Measurements from ENCODE around the gene PTGES3. TPM values are rescaled to one million over a fixed set of nuclear protein-coding genes. Genes with fewer than 3 reads are reported as not detected.
A peak's percentile ranks its signal among the peaks of the same experiment; 100 is the strongest.

PTGES3 gene
- total RNA-seq, 1 donor from 2014 or later = 180 TPM

DNA sequence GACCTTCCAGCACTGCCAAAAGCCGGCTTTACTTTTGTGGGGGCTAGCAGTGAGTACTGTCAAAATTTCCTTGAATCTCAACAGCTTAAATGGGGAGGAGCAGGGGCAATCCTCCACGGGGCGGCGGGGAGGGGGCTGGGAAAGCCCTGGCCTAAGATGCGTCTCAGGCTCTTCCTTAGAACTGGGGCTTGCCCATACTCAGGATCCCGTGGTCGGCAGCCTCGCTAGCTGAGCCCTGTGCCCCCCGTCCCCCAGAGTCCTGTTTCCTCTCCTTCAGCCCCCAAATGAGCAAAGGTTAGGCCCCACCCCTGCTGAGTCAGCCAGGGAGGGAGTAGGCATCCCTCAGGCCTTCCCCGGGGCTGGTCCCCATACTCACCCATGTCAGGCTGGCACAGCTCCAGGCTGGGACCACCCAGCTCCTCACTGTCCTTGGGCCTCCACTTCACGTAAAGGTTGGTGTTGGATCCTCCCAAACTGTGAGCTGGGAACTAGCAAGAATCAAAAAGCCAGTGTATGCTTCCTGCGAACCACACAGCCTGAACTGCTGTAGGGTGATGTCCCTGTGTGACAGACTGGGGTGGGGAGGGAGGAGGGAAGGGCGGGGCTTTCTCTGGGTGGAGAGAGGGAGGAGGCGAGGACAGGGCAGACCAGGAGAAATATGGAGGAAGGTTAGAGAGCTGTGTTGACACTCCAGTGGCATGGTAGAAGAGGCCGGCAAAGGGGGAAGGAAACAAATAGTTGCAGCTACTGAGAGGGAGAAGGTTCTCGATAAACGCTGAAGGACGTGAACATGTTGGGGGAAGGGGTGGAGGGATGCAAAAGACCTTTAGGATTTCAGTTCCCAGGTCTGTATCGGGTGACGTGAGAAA, 52.0 kb downstream of the PTGES3 start:
- no peaks in the 10 kb centered on the region for H3K36me3 Mint-ChIP-seq (ENCODE audit: unreplicated experiment)
- peak overlapping the region; percentile 94 for H3K4me3 Mint-ChIP-seq (ENCODE audit: unreplicated experiment)
- DNase-seq = peak; percentile 82
- peak overlapping the region; percentile 97 for H3K27ac Mint-ChIP-seq (ENCODE audit: unreplicated experiment)
- peaks cover 34% of the 10 kb centered on the region for H3K4me1 Mint-ChIP-seq (ENCODE audit: low read depth, unreplicated experiment)
- peaks cover 25% of the 10 kb centered on the region for H3K27me3 Mint-ChIP-seq (ENCODE audit: unreplicated experiment)
- TF ChIP-seq, protein P1, sequence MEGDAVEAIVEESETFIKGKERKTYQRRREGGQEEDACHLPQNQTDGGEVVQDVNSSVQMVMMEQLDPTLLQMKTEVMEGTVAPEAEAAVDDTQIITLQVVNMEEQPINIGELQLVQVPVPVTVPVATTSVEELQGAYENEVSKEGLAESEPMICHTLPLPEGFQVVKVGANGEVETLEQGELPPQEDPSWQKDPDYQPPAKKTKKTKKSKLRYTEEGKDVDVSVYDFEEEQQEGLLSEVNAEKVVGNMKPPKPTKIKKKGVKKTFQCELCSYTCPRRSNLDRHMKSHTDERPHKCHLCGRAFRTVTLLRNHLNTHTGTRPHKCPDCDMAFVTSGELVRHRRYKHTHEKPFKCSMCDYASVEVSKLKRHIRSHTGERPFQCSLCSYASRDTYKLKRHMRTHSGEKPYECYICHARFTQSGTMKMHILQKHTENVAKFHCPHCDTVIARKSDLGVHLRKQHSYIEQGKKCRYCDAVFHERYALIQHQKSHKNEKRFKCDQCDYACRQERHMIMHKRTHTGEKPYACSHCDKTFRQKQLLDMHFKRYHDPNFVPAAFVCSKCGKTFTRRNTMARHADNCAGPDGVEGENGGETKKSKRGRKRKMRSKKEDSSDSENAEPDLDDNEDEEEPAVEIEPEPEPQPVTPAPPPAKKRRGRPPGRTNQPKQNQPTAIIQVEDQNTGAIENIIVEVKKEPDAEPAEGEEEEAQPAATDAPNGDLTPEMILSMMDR (IDR thresholded peaks at IDR 0.05; ENCODE audit: partially characterized antibody, unreplicated experiment) = no peak
- peaks cover 10% of the 10 kb centered on the region for H3K9me3 Mint-ChIP-seq (ENCODE audit: unreplicated experiment)

GRCh38 chr12:56634837-56635791, 53.0 kb downstream of the PTGES3 start:
- Mint-ChIP-seq H3K9me3 (ENCODE audit: unreplicated experiment) (peaks cover 10% of the 10 kb centered on the region), H3K4me3 (ENCODE audit: unreplicated experiment) (peak overlapping the region; percentile 98), H3K4me1 (ENCODE audit: low read depth, unreplicated experiment) (peaks cover 36% of the 10 kb centered on the region), H3K27me3 (ENCODE audit: unreplicated experiment) (peaks cover 32% of the 10 kb centered on the region), H3K36me3 (ENCODE audit: unreplicated experiment) (no peaks in the 10 kb centered on the region), H3K27ac (ENCODE audit: unreplicated experiment) (peak overlapping the region; percentile 97)
- DNase-seq = peak; percentile 71
- TF ChIP-seq, protein P1 (IDR thresholded peaks at IDR 0.05; ENCODE audit: partially characterized antibody, unreplicated experiment) = no peak

GRCh38 chr12:56634242-56634836, 53.7 kb downstream of the PTGES3 start:
- H3K27ac Mint-ChIP-seq (ENCODE audit: unreplicated experiment) = peak overlapping the region; percentile 95
- H3K4me3 Mint-ChIP-seq (ENCODE audit: unreplicated experiment) = peak overlapping the region; percentile 98
- H3K36me3 Mint-ChIP-seq (ENCODE audit: unreplicated experiment) = no peaks in the 10 kb centered on the region
- peak; percentile 36 for DNase-seq
- peaks cover 30% of the 10 kb centered on the region for H3K27me3 Mint-ChIP-seq (ENCODE audit: unreplicated experiment)
- peaks cover 36% of the 10 kb centered on the region for H3K4me1 Mint-ChIP-seq (ENCODE audit: low read depth, unreplicated experiment)
- TF ChIP-seq, protein P1 (IDR thresholded peaks at IDR 0.05; ENCODE audit: partially characterized antibody, unreplicated experiment) = no peak
- peaks cover 11% of the 10 kb centered on the region for H3K9me3 Mint-ChIP-seq (ENCODE audit: unreplicated experiment)

DNA sequence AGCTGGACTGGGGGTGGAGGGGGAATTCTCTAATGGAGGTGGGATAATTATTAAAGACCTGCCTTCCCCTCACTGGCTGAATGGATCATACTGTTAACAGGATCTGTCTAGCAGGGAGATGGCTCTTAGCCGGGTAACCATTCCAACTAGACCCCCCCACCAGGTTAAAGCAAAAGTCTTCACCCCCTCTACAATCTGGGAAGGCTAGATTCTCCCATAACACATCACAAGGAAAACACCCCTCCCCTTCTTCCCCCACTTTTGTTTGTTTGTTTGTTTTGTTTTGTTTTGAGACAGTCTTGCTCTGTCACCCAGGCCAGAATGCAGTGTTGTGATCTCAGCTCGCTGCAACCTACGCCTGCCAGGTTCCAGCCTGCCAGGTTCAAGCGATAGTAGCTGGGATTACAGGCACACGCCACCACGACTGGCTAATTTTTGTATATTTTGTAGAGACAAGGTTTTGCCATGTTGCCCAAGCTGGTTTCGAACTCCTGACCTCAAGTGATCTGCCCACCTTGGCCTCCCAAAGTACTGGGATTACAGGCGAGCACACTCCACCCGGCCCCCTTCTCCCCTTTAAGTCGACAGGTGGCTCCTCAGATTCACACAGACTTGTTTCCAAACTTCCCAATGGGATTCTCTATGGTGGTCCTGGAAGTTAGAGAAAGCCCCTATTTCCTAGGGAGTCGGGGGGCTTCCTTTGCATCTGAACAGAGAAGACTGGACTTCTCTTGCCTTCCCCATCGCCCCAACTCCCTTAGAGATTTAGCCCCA, 54.4 kb downstream of the PTGES3 start:
- Mint-ChIP-seq H3K27me3 (ENCODE audit: unreplicated experiment) (peaks cover 27% of the 10 kb centered on the region), H3K36me3 (ENCODE audit: unreplicated experiment) (no peaks in the 10 kb centered on the region), H3K9me3 (ENCODE audit: unreplicated experiment) (peaks cover 14% of the 10 kb centered on the region), H3K4me3 (ENCODE audit: unreplicated experiment) (peak overlapping the region; percentile 98), H3K27ac (ENCODE audit: unreplicated experiment) (peak overlapping the region; percentile 95), H3K4me1 (ENCODE audit: low read depth, unreplicated experiment) (peaks cover 36% of the 10 kb centered on the region)
- peak; percentile 23 for DNase-seq
- TF ChIP-seq, protein P1 (IDR thresholded peaks at IDR 0.05; ENCODE audit: partially characterized antibody, unreplicated experiment) = no peak
